ENCODE measurements around the gene KREMEN2. TPM values are rescaled to one million over a fixed set of nuclear protein-coding genes. Genes with fewer than 3 reads are reported as not detected.

KREMEN2 gene
- total RNA-seq, 4 donors from 2014 or later = not detected

- Histone ChIP-seq H3K4me1 (peaks cover 16 to 45% of the 10 kb centered on the region in 2 donors), H3K27me3 (peaks cover 64 to 65% (median 65%) of the 10 kb centered on the region in 3 donors), H3K36me3 (no peaks in the 10 kb centered on the region), H3K27ac (no peak overlapping the region), H3K4me3 (peak overlapping the region in 2 of 4 donors; percentile 8 to 13), H3K9me3 (no peaks in the 10 kb centered on the region)
- no peak for ATAC-seq
- in situ Hi-C loops (cut with MboI; ENCODE audit: low sequenced_read_pairs in 4 of 4) = no loop called here
- TF ChIP-seq POLR2A (IDR thresholded peaks at IDR 0.05) = no peak
- no peak for TF ChIP-seq CTCF (IDR thresholded peaks at IDR 0.05 in 4 of 5, conservative IDR thresholded peaks at IDR 0.05 in 1 of 5)
- intact Hi-C loops (cut with DNase I; ENCODE audit: low total_unique reads) = no loop called here
- no peak for DNase-seq
Measured at GRCh38 chr16:2966808-2967191, 2.7 kb downstream of the KREMEN2 start.

GRCh38 chr16:2967211-2967631 lies 3.1 kb downstream of the KREMEN2 start:
- Histone ChIP-seq H3K4me3 (peak overlapping the region in 1 of 4 donors; percentile 8), H3K4me1 (peaks cover 16 to 45% of the 10 kb centered on the region in 2 donors), H3K36me3 (no peaks in the 10 kb centered on the region), H3K9me3 (no peaks in the 10 kb centered on the region), H3K27ac (no peak overlapping the region), H3K27me3 (peaks cover 60 to 61% (median 61%) of the 10 kb centered on the region in 3 donors)
- in situ Hi-C loops (cut with MboI; ENCODE audit: low sequenced_read_pairs in 4 of 4) = no loop called here
- DNase-seq (no peak), ATAC-seq (no peak)
- TF ChIP-seq CTCF (IDR thresholded peaks at IDR 0.05 in 4 of 5, conservative IDR thresholded peaks at IDR 0.05 in 1 of 5) (no peak), POLR2A (IDR thresholded peaks at IDR 0.05) (no peak)
- intact Hi-C loops (cut with DNase I; ENCODE audit: low total_unique reads) = no loop called here

- in situ Hi-C loops (cut with MboI; ENCODE audit: low sequenced_read_pairs in 4 of 4) = no loop called here
- TF ChIP-seq POLR2A (IDR thresholded peaks at IDR 0.05) = no peak
- no peak for TF ChIP-seq CTCF (IDR thresholded peaks at IDR 0.05 in 4 of 5, conservative IDR thresholded peaks at IDR 0.05 in 1 of 5)
- H3K4me1 ChIP-seq = peaks cover 16 to 45% of the 10 kb centered on the region in 2 donors
- H3K27me3 ChIP-seq = peaks cover 54 to 56% (median 56%) of the 10 kb centered on the region in 3 donors
- H3K4me3 ChIP-seq = no peak overlapping the region
- no peak overlapping the region for H3K27ac ChIP-seq
- intact Hi-C loops (cut with DNase I; ENCODE audit: low total_unique reads) = no loop called here
- DNase-seq (no peak), ATAC-seq (no peak)
- H3K36me3 ChIP-seq = no peaks in the 10 kb centered on the region
- H3K9me3 ChIP-seq = no peaks in the 10 kb centered on the region
Measured at GRCh38 chr16:2967721-2968161, 3.7 kb downstream of the KREMEN2 start.

- no peak overlapping the region for H3K27ac ChIP-seq
- H3K4me3 ChIP-seq = peak overlapping the region; percentile 43 to 77 (median 68)
- in situ Hi-C loops (cut with MboI; ENCODE audit: low sequenced_read_pairs in 4 of 4) (no loop called here), intact Hi-C loops (cut with DNase I; ENCODE audit: low total_unique reads) (no loop called here)
- DNase-seq (no peak), ATAC-seq (no peak)
- H3K27me3 ChIP-seq = peaks cover 48 to 50% (median 50%) of the 10 kb centered on the region in 3 donors
- no peaks in the 10 kb centered on the region for H3K9me3 ChIP-seq
- no peaks in the 10 kb centered on the region for H3K36me3 ChIP-seq
- peaks cover 15 to 40% of the 10 kb centered on the region in 2 donors for H3K4me1 ChIP-seq
- no peak for TF ChIP-seq POLR2A (IDR thresholded peaks at IDR 0.05)
- no peak for TF ChIP-seq CTCF (IDR thresholded peaks at IDR 0.05 in 4 of 5, conservative IDR thresholded peaks at IDR 0.05 in 1 of 5)
Measured at GRCh38 chr16:2968368-2968737, 4.3 kb downstream of the KREMEN2 start.
